GM12874 (cell line): ENCODE results near the gene MTHFS.

ENCODE experiments used
- CTCF ChIP-seq: IDR thresholded peaks from 2 replicates; pipeline ENCODE4 v1.5.1; 2011; ENCODE audit warnings: low read depth, mild to moderate bottlenecking, control low read depth, low read length, moderate library complexity; ENCODE audit not compliant: insufficient read depth

Gene MTHFS

GRCh38 chr15:79875213-79875612 lies 21.6 kb downstream of the MTHFS start:
- no peak for TF ChIP-seq CTCF

GRCh38 chr15:79874242-79874641 lies 22.6 kb downstream of the MTHFS start:
- TF ChIP-seq CTCF: no peak

- TF ChIP-seq CTCF: no peak
These were observed 24.3 kb downstream of the MTHFS start for GRCh38 chr15:79872358-79873017.

GRCh38 chr15:79868554-79868953 lies 28.3 kb downstream of the MTHFS start:
- TF ChIP-seq CTCF: no peak

- no peak for TF ChIP-seq CTCF
These were observed 32.9 kb downstream of the MTHFS start for GRCh38 chr15:79863886-79864285.

GRCh38 chr15:79862191-79862590 lies 34.6 kb downstream of the MTHFS start:
- TF ChIP-seq CTCF: no peak

GRCh38 chr15:79860661-79861060 lies 36.2 kb downstream of the MTHFS start:
- TF ChIP-seq CTCF: no peak
